AG20443 (cell line): Measurements from ENCODE around the gene SLCO2B1.
A peak's percentile ranks its signal among the peaks of the same experiment; 100 is the strongest.

Experiments
- DNase-seq: peaks from one replicate; pipeline ENCODE4 v3.0.0; 2012; ENCODE audit warnings: low spot score, mixed read lengths

Gene SLCO2B1

DNA sequence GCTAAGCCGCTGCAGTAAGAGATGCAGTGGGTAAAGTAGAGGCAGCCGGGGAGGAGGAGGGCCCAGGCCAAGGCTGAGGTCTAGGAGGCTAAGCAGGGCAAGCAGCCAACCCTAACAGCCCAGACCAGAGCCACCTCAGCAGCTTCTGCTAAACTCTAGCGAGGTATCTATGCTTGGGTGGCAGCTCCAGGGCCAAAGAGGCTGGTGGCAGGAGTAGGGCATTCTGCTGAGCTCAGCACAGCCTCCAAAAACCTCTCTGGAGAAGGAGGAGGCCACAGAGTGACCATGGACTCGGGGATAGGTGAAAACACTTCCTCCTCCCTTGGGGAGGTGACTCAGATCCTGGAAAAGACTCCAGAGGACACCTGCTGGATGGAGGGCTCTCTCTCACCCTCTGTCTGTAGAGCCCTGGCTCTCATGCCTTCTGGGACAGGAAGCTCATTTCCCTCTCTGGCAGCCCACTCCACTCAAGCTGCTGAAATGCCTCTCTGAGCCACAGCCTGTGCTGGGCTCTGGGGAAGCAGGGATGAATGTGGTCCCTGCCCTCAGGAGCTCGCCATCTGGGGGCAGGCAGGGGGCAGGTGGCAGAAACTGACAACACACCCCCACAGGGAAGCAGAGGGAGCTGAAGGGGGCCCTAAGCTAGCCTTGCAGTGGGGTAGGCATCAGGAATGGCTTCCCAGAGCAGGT is 73.2 kb downstream of the SLCO2B1 start:
- no peak for DNase-seq

DNA sequence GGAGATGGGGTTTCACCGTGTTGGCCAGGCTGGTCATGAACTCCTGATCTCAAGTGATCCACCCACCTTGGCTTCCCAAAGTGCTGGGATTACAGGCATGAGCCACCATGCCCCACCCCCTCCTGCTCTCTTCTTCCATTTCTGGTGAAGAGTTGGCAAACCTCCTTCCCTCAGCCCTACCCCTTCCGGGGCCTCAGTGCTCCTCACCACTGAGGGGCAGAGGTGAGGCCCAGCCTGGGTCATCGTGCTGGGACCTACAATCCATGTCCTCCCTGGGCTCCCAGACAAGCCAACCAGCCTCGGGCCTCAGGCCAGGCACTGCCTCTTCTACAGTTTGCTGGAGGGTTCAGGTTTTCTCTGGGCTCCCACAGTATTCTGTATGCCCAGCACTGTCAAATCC is 74.9 kb downstream of the SLCO2B1 start:
- no peak for DNase-seq

DNA sequence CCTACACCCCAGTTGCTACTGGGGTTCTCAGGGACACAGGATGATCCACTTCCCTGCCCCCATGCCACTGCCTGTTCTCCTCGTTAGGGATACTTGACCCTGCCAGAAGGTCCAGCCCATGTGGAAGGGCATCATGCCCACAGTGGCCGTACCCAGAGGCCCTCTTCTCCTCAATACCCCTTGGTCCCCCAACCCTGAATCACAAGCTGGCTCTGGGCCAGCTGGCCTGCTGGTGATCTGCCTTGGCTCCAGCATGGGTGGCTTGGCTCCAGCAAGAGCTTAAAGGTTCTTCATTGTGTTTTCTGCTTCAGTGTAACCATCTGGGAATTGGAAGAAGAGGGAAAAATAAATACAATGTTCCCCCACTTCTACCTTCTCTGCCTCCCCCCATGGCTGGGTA is 78.6 kb downstream of the SLCO2B1 start:
- no peak for DNase-seq

DNA sequence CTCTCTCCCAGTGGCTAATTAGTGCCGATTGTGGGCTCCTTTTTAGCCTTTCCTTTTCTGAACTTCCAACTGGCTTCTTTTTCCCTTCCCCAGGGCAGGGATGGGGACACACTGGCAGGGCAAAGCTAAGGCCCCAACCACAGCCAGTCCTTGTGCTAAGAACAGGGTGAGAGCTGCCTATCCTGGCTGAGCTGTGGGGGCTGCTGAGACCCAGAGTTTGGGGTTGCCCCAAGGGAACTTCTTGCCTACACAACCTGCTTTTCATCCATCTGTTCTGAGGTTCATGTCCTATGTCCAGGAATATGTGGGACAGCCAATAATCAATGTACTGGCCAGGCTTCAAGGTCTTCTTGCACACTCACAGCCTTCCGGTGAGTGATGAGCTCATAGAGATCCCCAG is 79.7 kb downstream of the SLCO2B1 start:
- no peak for DNase-seq

DNA sequence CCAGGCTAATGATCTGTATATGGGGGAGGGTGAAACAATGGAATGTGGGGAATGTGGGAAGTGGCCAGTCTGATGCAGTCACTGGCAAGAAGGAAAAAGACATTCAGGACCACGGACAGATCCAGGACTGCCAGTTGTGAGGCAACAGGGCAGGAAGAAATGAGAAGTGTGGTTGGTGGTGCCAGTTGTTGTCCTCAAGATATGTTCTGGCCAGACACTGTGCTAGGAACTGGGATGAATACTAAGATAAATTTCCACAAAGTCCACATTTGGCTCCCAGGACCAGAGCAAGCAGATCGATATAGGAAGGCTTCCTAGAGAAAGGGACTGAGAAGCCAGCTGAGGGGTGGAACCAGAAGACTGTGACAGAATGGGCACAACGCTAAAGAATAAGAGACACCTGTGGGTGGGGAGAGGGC is 82.9 kb downstream of the SLCO2B1 start:
- peak; percentile 67 for DNase-seq

DNA sequence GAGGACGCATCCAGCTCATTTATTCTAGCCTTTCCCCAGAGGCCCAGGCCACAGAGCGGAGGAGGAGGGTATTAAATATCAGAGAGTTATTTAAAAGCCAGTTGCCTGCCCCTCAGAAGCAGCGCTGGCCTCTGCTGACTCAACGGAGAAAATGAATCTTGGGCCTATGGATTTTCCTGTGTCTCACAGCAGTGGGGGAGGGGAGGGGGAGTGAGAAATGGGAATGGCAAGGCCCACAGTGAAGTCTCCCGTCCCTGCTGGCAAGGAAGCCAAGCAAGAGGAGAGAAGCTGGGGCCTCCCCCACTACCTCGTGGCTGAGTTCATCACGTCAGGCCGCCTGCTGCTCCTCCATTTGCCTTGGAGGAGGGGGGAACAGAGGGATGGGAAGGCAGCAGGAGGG is 85.2 kb downstream of the SLCO2B1 start:
- no peak for DNase-seq

DNA sequence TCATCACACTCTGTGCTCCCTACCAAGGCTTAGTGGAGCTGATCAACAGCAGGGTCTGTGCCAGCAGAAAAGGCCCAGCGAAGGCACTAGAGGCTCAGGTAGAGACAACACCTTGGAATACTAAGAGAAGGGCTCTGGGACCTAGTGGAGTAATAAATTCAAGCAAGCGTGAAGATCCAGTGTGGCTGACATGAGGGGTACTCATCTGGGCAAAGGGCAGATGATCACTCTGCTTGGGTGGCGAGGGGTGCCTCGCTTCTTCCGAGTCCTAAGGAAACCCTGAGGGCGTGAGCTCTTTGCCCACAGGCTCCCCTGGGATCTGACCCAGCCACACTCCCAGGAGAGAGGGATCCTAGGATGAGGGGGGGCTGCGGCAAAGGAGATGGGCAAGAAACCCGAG is 86.1 kb downstream of the SLCO2B1 start:
- no peak for DNase-seq

DNA sequence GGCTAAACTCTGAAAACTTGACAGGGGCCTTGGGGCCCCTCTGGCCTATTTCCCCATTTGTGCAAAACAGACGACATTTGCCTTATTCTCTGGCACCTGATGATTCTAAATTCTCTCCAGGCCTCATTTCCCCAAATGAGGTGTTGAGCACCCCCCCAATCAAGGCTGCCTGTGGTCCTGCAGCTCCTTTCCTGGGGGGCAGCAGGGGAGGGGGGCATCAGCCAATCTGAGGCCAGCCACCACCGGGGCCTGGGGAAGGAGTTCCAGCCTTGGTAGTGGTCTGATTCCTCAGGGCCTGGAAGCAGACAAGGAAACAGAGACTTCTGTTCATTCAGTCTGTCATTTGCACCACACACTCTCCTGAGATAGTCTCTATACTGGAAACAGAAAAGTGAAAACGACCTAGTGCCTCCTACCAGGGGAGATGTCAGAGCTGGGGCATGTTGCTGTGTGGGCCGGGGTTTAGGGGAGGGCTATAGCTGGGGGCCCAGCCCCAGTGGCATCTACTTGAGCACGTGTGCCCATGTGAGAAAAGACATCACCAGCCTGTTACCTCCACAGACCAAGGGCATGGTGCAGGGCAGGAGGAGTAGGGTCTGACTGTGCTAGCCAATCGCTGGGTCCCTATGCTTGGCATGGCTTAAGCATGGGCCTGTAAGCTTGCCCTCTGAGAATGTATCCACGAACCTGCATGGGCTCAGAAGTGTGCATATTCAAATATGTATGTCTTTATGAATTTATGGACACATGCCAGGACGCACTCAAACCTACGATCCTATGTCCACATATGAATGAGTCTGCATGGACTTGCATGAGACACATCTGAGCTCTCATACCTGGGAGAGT is 87.9 kb downstream of the SLCO2B1 start:
- DNase-seq = no peak

DNA sequence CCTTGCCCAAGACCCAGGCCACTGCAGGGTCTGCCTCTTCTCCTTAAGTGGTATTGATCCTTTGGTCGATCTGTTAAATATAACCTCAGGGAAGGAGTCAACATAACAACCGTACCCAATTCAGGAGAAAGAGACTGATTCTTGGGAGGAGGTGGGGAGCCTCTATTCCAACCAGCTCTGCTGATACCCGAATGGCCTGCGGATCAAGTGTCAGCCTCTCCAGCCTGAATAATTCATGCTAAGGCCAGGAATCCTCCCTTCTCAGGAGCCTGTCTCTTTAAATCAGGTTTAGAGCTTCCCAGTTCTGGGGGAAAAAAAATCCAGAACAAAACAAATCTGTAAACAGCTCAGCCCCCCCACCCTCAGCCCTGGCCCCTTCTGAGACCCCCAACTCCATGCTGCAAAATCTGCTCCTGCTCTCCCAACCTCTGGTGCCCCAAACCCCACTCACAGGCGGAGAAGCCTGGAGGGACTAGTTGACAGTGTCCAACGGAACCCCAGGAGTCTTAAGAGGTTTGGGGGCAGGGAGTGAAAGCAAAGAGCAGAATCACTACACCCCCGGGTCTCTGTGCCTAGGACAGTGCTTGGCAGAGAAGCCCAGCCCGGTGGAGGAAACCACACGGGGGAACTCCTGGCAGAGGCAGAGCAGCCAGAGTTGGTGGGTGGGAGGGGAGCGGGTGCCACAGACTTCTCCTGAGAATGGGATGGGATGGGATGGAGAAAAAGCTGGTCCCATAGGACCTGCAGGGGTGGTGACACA is 88.8 kb downstream of the SLCO2B1 start:
- no peak for DNase-seq

DNA sequence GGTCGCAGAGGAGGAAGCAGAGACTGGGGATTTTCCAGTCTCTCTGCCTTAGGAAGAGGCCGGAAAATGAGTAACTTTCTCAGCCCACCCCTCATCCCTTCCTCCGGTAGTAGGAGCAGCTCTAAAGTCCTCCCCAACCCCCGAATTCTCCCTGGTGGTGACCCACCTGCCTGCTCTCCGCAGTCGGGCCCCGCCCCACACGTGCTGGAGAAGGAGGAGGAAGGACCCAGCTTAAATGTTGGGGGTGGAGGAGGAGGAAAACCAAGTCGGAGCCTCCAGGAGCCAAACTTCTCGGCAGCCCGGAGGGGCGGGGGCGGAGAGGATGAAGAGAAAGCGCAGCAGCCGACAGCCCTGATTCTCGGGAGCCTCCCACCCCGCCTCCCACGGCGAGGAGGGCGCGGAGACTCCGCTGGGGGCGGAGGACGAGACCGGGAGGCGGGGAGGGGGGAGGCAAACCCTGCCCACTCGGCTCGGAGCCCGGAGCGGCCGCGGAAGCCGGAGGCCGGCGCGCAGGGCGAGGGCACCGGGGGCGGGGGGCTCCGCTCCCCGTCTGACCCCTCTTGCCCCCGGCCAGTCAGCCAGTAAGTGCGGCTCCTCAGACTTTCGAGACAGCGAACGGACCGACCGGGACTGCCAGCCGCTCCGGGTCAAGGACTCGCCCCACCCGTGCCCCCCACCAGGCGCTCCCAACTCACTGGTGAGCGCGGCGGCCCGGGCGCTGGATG is 89.6 kb downstream of the SLCO2B1 start, which contains the start of gene TPBGL:
Gene TPBGL (plus strand): TSS at position 464 of the 725 bp plus-strand sequence. CDS start 276 bp downstream, outside the sequence.
- DNase-seq = no peak

DNA sequence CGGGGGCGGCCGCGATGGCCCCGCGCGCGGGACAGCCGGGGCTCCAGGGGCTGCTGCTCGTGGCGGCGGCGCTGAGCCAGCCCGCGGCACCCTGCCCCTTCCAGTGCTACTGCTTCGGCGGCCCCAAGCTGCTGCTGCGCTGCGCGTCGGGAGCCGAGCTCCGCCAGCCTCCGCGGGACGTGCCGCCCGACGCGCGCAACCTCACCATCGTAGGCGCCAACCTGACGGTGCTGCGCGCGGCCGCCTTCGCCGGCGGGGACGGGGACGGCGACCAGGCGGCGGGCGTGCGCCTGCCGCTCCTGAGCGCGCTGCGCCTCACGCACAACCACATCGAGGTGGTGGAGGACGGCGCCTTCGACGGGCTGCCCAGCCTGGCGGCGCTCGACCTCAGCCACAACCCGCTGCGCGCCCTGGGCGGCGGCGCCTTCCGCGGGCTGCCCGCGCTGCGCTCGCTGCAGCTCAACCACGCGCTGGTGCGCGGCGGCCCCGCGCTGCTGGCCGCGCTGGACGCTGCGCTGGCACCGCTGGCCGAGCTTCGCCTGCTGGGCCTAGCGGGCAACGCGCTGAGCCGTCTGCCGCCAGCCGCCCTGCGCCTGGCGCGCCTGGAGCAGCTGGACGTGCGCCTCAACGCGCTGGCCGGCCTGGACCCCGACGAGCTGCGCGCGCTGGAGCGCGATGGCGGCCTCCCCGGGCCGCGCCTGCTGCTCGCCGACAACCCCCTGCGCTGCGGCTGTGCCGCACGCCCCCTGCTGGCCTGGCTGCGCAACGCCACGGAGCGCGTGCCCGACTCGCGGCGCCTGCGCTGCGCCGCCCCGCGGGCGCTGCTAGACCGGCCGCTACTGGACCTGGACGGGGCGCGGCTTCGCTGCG is 90.4 kb downstream of the SLCO2B1 start:
- DNase-seq = peak; percentile 100

DNA sequence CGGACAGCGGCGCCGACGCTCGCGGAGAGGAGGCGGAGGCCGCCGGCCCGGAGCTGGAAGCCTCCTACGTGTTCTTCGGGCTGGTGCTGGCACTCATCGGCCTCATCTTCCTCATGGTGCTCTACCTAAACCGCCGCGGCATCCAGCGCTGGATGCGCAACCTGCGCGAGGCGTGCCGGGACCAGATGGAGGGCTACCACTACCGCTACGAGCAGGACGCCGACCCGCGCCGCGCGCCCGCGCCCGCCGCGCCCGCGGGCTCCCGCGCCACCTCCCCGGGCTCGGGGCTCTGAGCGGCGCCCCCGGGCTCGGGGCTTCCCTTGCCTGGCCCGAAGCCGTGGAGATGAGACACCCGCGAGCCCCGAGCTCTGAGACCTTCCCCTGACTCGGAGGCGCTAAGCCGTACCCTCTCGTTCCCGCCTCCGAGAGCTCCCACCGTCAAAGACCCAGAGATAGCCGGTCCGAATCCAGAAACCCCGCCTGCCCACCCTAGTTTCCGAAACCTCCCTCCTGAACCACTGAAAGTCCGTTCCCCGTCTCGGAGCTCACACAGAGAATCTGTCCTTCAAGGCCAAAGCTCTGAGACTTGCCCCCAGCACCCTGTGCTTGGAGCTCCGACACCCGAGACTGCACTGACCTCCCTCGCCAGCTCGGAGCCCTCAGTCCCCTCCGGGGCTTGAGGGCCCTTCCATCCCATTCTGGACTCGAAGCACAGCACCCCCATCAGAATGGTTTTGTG is 91.2 kb downstream of the SLCO2B1 start:
- DNase-seq = no peak

DNA sequence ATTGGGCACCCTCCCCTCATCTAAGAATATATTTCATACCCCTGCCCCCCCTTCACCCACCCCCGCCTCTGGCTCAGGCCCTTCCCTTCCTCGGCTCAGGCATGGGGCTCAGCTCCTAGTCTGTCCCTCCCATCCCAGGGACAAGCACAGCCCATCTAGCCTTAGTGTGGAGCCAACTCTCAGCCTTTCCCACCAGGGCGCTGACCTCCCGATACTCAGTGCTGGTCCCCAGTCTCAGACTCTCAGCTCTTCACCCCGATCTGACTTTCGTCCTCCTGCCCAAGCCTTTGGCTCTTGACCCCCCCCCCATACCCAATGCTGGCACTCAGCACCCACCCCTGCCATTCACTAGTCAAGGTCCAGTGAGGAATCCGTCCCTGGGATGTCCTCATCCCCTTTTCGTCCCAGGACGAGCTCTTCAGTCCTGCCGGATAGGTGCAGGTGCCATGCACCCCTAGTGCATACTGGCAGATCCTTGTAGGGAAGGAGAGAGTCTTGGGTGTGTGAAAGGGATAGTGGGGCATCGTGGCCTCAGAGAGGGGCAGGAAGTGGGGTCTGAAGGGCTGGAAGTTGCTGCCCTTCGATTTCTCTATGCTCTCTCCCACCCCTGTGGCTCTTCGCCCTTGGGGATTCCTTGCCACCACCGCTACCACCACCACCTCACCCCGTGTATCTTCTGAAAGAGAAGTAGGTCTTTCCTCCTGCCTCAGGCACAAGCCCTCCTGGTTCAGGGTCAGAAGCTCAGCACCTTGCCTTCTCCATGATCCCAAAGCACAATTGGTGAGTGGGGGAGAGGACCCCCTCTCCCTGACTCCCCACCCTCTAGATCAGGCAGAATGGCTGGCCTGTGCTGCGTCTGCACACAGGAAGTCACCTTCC is 92.1 kb downstream of the SLCO2B1 start:
- DNase-seq = no peak

DNA sequence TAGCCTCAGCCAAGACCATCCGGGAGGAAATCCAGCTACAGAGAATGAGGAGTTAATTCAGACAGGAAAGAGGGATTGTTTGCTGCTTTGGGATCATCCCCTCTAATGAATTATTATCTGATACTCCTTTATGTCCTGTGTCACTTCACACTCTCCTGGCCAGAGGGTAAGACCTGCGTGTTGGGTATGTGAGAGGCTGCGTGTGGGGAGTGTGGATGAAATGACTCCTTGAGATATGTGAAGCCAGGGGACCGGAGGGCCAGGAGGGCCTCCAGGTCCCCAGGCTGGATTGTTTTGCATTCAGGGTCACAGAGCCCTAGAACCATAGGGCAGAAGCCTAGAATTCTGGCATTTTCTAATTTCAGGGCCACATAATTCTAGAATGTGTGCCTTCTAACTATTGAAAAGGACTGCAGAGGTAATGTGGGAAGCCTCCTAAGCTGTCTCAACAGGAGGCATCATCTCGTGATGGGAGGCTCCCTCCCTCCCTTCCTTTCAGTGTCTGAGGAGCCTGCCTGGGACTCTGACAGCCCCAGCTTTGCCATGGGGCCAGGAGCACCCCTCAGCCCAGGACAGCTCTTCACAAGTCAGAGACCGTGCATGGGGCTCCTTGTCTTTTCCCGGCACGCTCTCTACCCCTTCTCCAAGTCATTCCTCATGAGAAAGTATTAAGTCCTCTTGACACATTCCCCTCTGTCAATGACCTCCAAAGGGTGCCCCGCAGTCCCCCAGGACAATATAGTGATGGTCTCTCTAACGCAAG is 93.3 kb downstream of the SLCO2B1 start:
- no peak for DNase-seq

DNA sequence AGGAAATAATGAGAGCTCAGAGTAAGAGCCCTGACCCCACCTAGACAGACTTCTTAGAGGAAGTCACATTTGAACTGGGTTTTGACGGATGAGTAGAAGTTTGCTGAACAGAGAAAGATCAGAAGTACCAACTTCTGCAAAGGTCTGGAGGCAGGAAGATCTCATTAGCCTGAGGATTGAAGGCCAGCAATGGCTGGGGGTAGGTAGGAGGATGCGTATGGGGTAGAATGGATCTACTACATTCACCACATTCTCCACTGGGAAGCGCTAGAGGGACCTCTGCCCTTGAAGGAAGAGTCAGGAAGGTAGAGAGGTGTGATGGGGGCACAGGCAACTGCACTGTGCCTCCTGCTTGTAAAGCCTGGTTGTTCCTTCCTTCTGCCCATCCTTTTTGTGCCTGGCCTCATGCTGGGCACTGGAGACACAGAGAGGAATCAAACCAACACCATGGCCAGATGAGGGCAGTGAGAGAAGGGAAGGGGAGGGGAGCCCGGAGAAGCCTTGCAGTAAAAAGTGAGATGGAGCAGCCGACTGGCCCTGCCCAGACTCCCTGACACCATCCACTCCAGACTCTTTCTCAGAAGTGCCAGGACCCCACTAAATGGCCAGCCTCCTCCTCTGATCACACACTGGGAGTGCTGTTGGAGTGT is 94.6 kb downstream of the SLCO2B1 start:
- DNase-seq = no peak

DNA sequence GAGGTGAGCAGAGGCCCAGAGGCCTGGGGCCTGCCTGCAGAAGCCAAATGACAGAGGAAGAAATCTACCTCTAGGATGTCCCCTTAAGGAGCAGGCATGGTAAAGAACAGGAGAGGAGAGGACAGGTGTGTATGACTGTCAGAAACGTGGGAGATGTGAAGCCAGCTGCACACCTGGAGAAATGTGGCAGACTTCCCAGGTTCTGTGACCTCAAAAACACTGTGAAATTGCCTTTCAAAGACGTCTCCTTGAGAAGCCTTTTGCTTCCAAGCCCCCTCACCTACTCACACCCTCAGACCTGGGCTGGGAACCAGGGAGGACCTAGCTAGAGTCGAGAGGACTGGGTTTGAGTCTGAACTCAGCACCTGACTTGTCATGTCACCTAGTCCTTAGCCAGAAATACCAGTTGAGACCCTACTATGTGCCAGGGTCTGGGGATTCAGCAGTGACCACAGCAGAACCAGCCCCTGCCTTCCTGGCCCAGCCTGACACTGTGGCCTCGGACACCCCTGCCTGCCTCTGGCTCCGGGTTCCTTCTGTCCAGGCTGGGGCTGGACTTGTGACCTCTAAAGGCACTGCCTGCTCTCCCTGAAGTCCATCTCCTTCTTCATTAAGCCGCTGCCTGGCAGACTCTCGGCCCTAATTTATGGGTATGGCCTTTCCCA is 95.2 kb downstream of the SLCO2B1 start:
- DNase-seq = no peak

DNA sequence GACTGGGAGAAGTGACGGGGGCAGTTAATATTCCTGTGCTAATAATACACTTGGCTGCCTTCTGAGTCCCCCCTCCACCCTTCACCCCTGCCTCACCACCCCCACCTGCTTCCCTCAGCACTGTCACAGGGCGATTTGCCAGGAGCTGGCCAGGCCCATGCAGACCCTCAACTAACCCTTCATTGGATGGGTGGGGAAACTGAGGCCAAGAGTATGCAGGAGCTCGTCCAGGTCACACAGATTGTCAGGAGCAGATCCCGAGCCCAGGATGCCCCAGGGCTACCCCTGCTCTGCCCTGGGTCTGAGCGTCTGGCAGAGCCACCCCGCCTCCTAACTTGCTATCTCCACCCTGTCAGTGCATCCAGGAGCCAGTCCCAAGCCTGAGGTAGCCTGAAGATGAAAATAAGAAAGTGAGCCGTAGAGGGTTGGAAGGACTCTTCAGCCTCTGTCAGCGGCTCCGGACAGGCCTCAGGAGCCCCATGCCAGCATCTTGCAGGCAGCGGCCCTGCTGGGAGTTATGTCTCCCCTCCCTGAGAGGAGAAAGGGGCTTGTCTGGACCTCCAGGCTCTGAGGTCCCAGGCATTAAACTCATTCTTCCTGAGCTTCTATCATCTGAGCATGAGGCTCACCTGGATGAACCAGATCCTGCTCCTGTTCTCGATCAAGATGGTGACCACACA is 95.9 kb downstream of the SLCO2B1 start:
- DNase-seq = no peak
